GM18873 (cell line): Measurements from ENCODE around the gene ZNF268.
"Not testable (repeated sequence)": the region's sequence is repeated elsewhere in the genome, so short reads cannot be mapped to it uniquely, and the experiment has no call there.

Experiments used
- ATAC-seq: cut with Tn5 transposase; IDR thresholded peaks from one replicate; pipeline ENCODE4 v1.9.1; 2021; ENCODE audit warnings: mild to moderate bottlenecking, moderate library complexity, moderate number of reproducible peaks; ENCODE audit not compliant: unreplicated experiment, low FRiP score

Gene ZNF268

GRCh38 chr12:133226690-133227089, 45.4 kb downstream of the ZNF268 start:
- ATAC-seq: no peak

- no peak for ATAC-seq
Observed at GRCh38 chr12:133227281-133227852, 46.1 kb downstream of the ZNF268 start.

- no peak for ATAC-seq
Observed at GRCh38 chr12:133231001-133231400, 49.7 kb downstream of the ZNF268 start.

- ATAC-seq: no peak
Observed at GRCh38 chr12:133233006-133233405, 51.7 kb downstream of the ZNF268 start.

- no peak for ATAC-seq
Observed at GRCh38 chr12:133233993-133234564, 52.8 kb downstream of the ZNF268 start.

GRCh38 chr12:133234971-133235370, 53.7 kb downstream of the ZNF268 start:
- no peak for ATAC-seq

GRCh38 chr12:133235401-133236112, 54.3 kb downstream of the ZNF268 start, which contains the start of gene ANHX:
ANHX (minus strand) TSS chr12:133235877; CDS start chr12:133234356, 1,521 bp downstream.
- ATAC-seq: no peak

GRCh38 chr12:133236144-133236543, 54.8 kb downstream of the ZNF268 start:
- no peak for ATAC-seq

GRCh38 chr12:133236556-133236955, 55.3 kb downstream of the ZNF268 start:
- ATAC-seq: no peak

- no peak for ATAC-seq
Observed at GRCh38 chr12:133251732-133252131, 70.4 kb downstream of the ZNF268 start.

GRCh38 chr12:133255833-133256232, 74.5 kb downstream of the ZNF268 start:
- not testable (repeated sequence) for ATAC-seq

GRCh38 chr12:133256321-133256720, 75.0 kb downstream of the ZNF268 start:
- no peak for ATAC-seq

GRCh38 chr12:133264173-133264572, 82.9 kb downstream of the ZNF268 start:
- ATAC-seq: no peak
